GM23338 (cell line): ENCODE measurements around the gene THBS3. TPM values are rescaled to one million over a fixed set of nuclear protein-coding genes. Genes with fewer than 3 reads are reported as not detected.

Experiments
- ATAC-seq: fragments of 200-7000 bp; cut with Tn5 transposase; 3 replicates; pipeline ENCODE4 v1.9.1; 2020
- DNase-seq: peaks from one replicate; pipeline ENCODE4 v3.0.0-alpha.2; 2015; ENCODE audit warnings: low spot score
- H2AFZ ChIP-seq: fragments of 200-600 bp; sonication (generic); 2 replicates; pipeline ENCODE4 v1.8.0; 2016; ENCODE audit warnings: antibody characterized with exemption, mild to moderate bottlenecking, moderate library complexity
- H3F3A ChIP-seq: fragments of 200-600 bp; sonication (generic); replicated peaks from 2 replicates; pipeline ENCODE4 v1.8.0; 2017; ENCODE audit warnings: antibody characterized with exemption, mixed run types, low read depth
- H3K27ac ChIP-seq: fragments of 200-600 bp; sonication (generic); 2 replicates; pipeline ENCODE4 v1.6.1; 2016; ENCODE audit warnings: low read depth
- H3K27me3 ChIP-seq: fragments of 200-600 bp; sonication (generic); 2 replicates; pipeline ENCODE4 v1.8.0; 2016; ENCODE audit warnings: mild to moderate bottlenecking, mixed run types, moderate library complexity; ENCODE audit not compliant: insufficient read depth
- H3K36me3 ChIP-seq: fragments of 200-600 bp; sonication (generic); 2 replicates; pipeline ENCODE4 v1.8.0; 2016; ENCODE audit warnings: mild to moderate bottlenecking; ENCODE audit not compliant: insufficient read depth
- H3K4me1 ChIP-seq: fragments of 200-600 bp; sonication (generic); 2 replicates; pipeline ENCODE4 v1.8.0; 2016; ENCODE audit warnings: mild to moderate bottlenecking, moderate library complexity; ENCODE audit not compliant: insufficient read depth
- H3K4me2 ChIP-seq: fragments of 200-600 bp; sonication (generic); 2 replicates; pipeline ENCODE4 v1.7.1; 2017; ENCODE audit warnings: mixed run types
- H3K4me3 ChIP-seq: fragments of 200-600 bp; sonication (generic); 2 replicates; pipeline ENCODE4 v1.6.1; 2016; ENCODE audit warnings: mixed run types
- H3K79me2 ChIP-seq: fragments of 200-600 bp; sonication (generic); replicated peaks from 2 replicates; pipeline ENCODE4 v1.8.0; 2017; ENCODE audit warnings: mild to moderate bottlenecking; ENCODE audit not compliant: insufficient read depth
- H3K9me2 ChIP-seq: fragments of 200-600 bp; sonication (generic); 2 replicates; pipeline ENCODE4 v1.8.0; 2017; ENCODE audit not compliant: insufficient read depth
- H4K20me1 ChIP-seq: fragments of 200-600 bp; sonication (generic); replicated peaks from 2 replicates; pipeline ENCODE4 v1.8.0; 2017; ENCODE audit warnings: mild to moderate bottlenecking; ENCODE audit not compliant: insufficient read depth
- H3K27ac Mint-ChIP-seq: 2 replicates; pipeline ENCODE4 v1.8.0; 2020; ENCODE audit warnings: inconsistent platforms, mild to moderate bottlenecking, moderate library complexity, mixed read lengths
- H3K27me3 Mint-ChIP-seq: 3 replicates; pipeline ENCODE4 v1.8.0; 2022; ENCODE audit warnings: low read depth, mild to moderate bottlenecking, moderate library complexity, mixed read lengths, inconsistent platforms; ENCODE audit not compliant: insufficient read depth, poor library complexity
- H3K36me3 Mint-ChIP-seq: 3 replicates; pipeline ENCODE4 v1.8.0; 2021; ENCODE audit warnings: low read depth, mild to moderate bottlenecking, inconsistent platforms, moderate library complexity, mixed read lengths
- H3K4me1 Mint-ChIP-seq: 3 replicates; pipeline ENCODE4 v1.8.0; 2020; ENCODE audit warnings: mild to moderate bottlenecking, inconsistent platforms, mixed read lengths
- H3K4me3 Mint-ChIP-seq: 3 replicates; pipeline ENCODE4 v1.8.0; 2021; ENCODE audit warnings: moderate library complexity, mild to moderate bottlenecking, inconsistent platforms, mixed read lengths
- H3K9me3 Mint-ChIP-seq: 3 replicates; pipeline ENCODE4 v1.8.0; 2020; ENCODE audit warnings: moderate library complexity, mild to moderate bottlenecking, inconsistent platforms, mixed read lengths
- CREB1 ChIP-seq: fragments of 250-450 bp; sonication (Bioruptor Pico); IDR thresholded peaks from 2 replicates; pipeline ENCODE4 v1.5.0; 2020; ENCODE audit warnings: low read depth, mild to moderate bottlenecking, moderate library complexity
- CTCF ChIP-seq, 2 experiments: fragments of 200-600 bp in 1 of 2; sonication (generic) in 1 of 2; conservative IDR thresholded peaks; 2 replicates each; pipeline versions ENCODE4 v1.5.1 to v1.6.1; 2016 to 2017; ENCODE audit warnings: antibody characterized with exemption in 2 of 2, low read depth in 2 of 2, mild to moderate bottlenecking in 2 of 2, moderate library complexity in 1 of 2
- ETS1 ChIP-seq: IDR thresholded peaks from 2 replicates; pipeline ENCODE4 v1.6.1; 2016; ENCODE audit warnings: antibody characterized with exemption
- EZH2 ChIP-seq: fragments of 200-600 bp; sonication (generic); IDR thresholded peaks from one replicate; pipeline ENCODE4 v1.8.0; 2017; ENCODE audit warnings: antibody characterized with exemption, mild to moderate bottlenecking, low read depth; ENCODE audit not compliant: unreplicated experiment
- EZH2phosphoT487 ChIP-seq: fragments of 200-600 bp; sonication (generic); IDR thresholded peaks from one replicate; pipeline ENCODE4 v1.8.1; 2018; ENCODE audit warnings: antibody characterized with exemption; ENCODE audit not compliant: unreplicated experiment
- NANOG ChIP-seq: IDR thresholded peaks from 2 replicates; pipeline ENCODE4 v1.6.1; 2016; ENCODE audit warnings: antibody characterized with exemption, borderline replicate concordance
- POLR2AphosphoS5 ChIP-seq: IDR thresholded peaks from 2 replicates; pipeline ENCODE4 v1.6.1; 2016; ENCODE audit warnings: antibody characterized with exemption, low read depth
- REST ChIP-seq: IDR thresholded peaks from one replicate; pipeline ENCODE4 v1.6.1; 2018; ENCODE audit warnings: antibody characterized with exemption; ENCODE audit not compliant: unreplicated experiment
- STAT1 ChIP-seq: IDR thresholded peaks from one replicate; pipeline ENCODE4 v1.6.1; 2016; ENCODE audit warnings: antibody characterized with exemption; ENCODE audit not compliant: unreplicated experiment
- ZNF114 ChIP-seq: fragments of 250-450 bp; sonication (Bioruptor Pico); IDR thresholded peaks from 2 replicates; pipeline ENCODE4 v1.5.0; 2020; ENCODE audit warnings: mild to moderate bottlenecking, moderate library complexity
- ZNF331 ChIP-seq: fragments of 250-450 bp; sonication (Bioruptor Pico); IDR thresholded peaks from 2 replicates; pipeline ENCODE4 v1.5.0; 2020; ENCODE audit warnings: low read depth, mild to moderate bottlenecking, moderate library complexity
- ZNF462 ChIP-seq: fragments of 250-450 bp; sonication (Bioruptor Pico); IDR thresholded peaks from 2 replicates; pipeline ENCODE4 v1.5.0; 2020; ENCODE audit warnings: mild to moderate bottlenecking, moderate library complexity
- polyA plus RNA-seq: library from polyadenylated mRNA; unstranded; fragments of >200 nt; fragmentation: Nextera tagmentation; extraction: Ambion mirVana; gene quantifications from 2 replicates; pipeline ENCODE4 v1.2.1, GENCODE V29; 2016
- total RNA-seq: library from RNA; depleted of rRNA; stranded (reverse); fragments of >200 nt; shearing (Covaris generic); gene quantifications from 2 replicates; pipeline ENCODE4 v1.2.3, GENCODE V29; 2014

THBS3 gene
- total and polyA plus RNA-seq, 2 experiments from 2014 or later, result 1.2 to 4.3 TPM

GRCh38 chr1:155178441-155179111, 29.1 kb downstream of the THBS3 start:
- Histone ChIP-seq H4K20me1 (no peaks in the 10 kb centered on the region), H3K79me2 (0 out of 2 replicates have a peak, but pooled peaks cover 3% of the 10 kb centered on the region), H3K4me3 (no peak overlapping the region), H3F3A (peaks cover 11% of the 10 kb centered on the region; the same call in 1 of the 2 replicates), H3K27me3 (no peaks in the 10 kb centered on the region), H3K4me1 (peaks cover 10% of the 10 kb centered on the region; the same call in 1 of the 2 replicates), H3K9me2 (no peaks in the 10 kb centered on the region), H3K4me2 (no peak overlapping the region), H2AFZ (no peak overlapping the region), H3K27ac (no peak overlapping the region), H3K36me3 (peaks cover 20% of the 10 kb centered on the region; the same call in 1 of the 2 replicates)
- no peak for ATAC-seq
- Mint-ChIP-seq H3K27me3 (peaks cover 11% of the 10 kb centered on the region), H3K4me3 (no peak overlapping the region), H3K27ac (no peak overlapping the region), H3K36me3 (peaks cover 52% of the 10 kb centered on the region), H3K4me1 (peaks cover 17% of the 10 kb centered on the region), H3K9me3 (no peaks in the 10 kb centered on the region; the same call in 2 of the 3 replicates)
- TF ChIP-seq REST (no peak), CTCF (conservative IDR thresholded peaks at IDR 0.05; ENCODE audit: low read depth in 2 of 2) (no peak), ZNF331 (CRISPR knock-in tag) (no peak), EZH2 (no peak), NANOG (no peak), EZH2phosphoT487 (no peak), STAT1 (no peak), CREB1 (CRISPR knock-in tag) (no peak), ZNF114 (no peak), POLR2AphosphoS5 (no peak), ETS1 (no peak), ZNF462 (CRISPR knock-in tag) (no peak)
- DNase-seq, result no peak
